Measurements from ENCODE around the gene TAF4.

TAF4 gene

DNA sequence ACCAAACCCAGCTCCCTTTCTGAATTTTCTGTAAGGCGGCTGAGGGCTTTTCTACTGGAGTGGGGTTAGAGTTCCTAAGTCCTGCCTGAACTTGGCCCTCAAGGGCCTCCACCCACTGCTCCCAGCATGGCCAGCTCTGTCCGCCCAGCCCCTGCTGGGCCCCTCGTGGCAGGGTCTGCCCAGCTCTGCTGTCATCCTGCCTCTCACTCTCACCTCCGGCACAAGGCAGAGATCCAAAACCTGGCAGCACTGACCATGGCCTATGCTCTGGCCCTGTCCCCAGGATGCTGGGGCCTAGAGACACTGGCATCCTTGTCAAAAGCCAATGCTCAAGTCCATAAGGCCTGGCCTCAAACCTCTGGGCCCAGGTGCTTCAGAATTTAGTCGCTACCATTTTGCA lies 61.1 kb downstream of the TAF4 start:
- no peaks in the 10 kb centered on the region for H3K9me3 ChIP-seq (replicated peaks; ENCODE audit: insufficient read depth, low read length)
- H3K4me3 ChIP-seq (ENCODE audit: low read length), result no peak overlapping the region
- no peak for TF ChIP-seq EZH2phosphoT487 (IDR thresholded peaks at IDR 0.05; ENCODE audit: low read length)
- TF ChIP-seq, protein P1, sequence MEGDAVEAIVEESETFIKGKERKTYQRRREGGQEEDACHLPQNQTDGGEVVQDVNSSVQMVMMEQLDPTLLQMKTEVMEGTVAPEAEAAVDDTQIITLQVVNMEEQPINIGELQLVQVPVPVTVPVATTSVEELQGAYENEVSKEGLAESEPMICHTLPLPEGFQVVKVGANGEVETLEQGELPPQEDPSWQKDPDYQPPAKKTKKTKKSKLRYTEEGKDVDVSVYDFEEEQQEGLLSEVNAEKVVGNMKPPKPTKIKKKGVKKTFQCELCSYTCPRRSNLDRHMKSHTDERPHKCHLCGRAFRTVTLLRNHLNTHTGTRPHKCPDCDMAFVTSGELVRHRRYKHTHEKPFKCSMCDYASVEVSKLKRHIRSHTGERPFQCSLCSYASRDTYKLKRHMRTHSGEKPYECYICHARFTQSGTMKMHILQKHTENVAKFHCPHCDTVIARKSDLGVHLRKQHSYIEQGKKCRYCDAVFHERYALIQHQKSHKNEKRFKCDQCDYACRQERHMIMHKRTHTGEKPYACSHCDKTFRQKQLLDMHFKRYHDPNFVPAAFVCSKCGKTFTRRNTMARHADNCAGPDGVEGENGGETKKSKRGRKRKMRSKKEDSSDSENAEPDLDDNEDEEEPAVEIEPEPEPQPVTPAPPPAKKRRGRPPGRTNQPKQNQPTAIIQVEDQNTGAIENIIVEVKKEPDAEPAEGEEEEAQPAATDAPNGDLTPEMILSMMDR (IDR thresholded peaks at IDR 0.05; ENCODE audit: low read length), result no peak
- no peak for TF ChIP-seq EZH2 (optimal IDR thresholded peaks at IDR 0.05; ENCODE audit: low read depth, low read length)
- H3K9ac ChIP-seq (ENCODE audit: low read length), result no peak overlapping the region
- H3K36me3 ChIP-seq (replicated peaks; ENCODE audit: insufficient read depth, low read length), result peaks cover 3% of the 10 kb centered on the region; the same call in 1 of the 2 replicates
- H3F3A ChIP-seq (ENCODE audit: insufficient read depth, low read length), result no peaks in the 10 kb centered on the region
- no peaks in the 10 kb centered on the region for H3K4me1 ChIP-seq (ENCODE audit: low read length)
- no peaks in the 10 kb centered on the region for H3K79me2 ChIP-seq (ENCODE audit: low read length)
- H2AFZ ChIP-seq (ENCODE audit: low read length), result no peak overlapping the region
- no peak overlapping the region for H3K4me2 ChIP-seq (ENCODE audit: low read depth, low read length)
- DNase-seq, result no peak
- H3K27me3 ChIP-seq (replicated peaks; ENCODE audit: insufficient read depth, low read length), result no peaks in the 10 kb centered on the region
- no peak overlapping the region for H3K27ac ChIP-seq (ENCODE audit: low read length)
- no peaks in the 10 kb centered on the region for H4K20me1 ChIP-seq (ENCODE audit: insufficient read depth, low read length)
- H3K9me2 ChIP-seq (replicated peaks; ENCODE audit: insufficient read depth, low read length), result no peaks in the 10 kb centered on the region

DNA sequence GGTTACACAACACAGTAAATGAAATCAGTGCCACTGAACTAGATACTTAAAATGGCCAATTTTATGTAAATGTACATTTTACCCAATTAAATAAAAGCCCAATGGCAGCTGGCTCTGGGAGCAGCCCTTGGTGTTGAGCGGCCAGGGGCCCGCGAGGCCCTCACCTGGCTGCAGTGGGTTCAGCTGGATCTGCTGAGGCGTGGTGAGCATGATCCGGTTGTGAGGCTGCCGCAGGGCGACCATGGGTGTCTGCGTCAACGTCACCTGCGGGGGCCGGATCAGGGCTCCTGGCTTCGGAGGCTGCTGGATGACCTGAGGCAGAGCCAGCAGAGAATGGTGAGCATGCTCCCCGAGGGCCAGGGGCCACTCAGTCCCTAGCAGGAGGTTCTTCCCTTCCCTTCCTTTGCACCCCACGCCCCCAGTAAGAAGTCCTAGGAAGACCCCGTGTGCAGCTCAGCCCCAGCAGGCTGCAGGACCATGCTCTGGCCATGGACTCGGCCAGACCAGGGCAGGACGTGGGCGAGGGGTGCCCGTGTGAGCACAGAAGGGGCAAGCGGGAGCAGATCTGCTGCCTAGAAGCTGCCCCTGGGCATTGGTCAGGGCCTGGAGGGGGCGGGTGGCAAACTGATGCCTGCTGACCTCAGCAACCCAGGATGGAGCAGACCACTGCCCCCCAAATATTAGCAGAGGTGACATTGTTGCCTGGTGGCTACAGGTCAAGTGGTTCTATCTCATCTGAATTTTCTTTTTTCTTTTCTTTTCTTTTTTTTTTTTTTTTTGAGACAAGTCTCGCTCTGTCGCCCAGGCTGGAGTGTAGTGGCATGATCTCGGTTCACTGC lies 61.9 kb downstream of the TAF4 start:
- Histone ChIP-seq H3K4me1 (ENCODE audit: low read length) (no peaks in the 10 kb centered on the region), H3F3A (ENCODE audit: insufficient read depth, low read length) (no peaks in the 10 kb centered on the region), H3K9ac (ENCODE audit: low read length) (no peak overlapping the region), H3K36me3 (replicated peaks; ENCODE audit: insufficient read depth, low read length) (peaks cover 3% of the 10 kb centered on the region; the same call in 1 of the 2 replicates), H3K4me3 (ENCODE audit: low read length) (no peak overlapping the region), H3K27me3 (replicated peaks; ENCODE audit: insufficient read depth, low read length) (no peaks in the 10 kb centered on the region), H3K9me3 (replicated peaks; ENCODE audit: insufficient read depth, low read length) (no peaks in the 10 kb centered on the region), H3K9me2 (replicated peaks; ENCODE audit: insufficient read depth, low read length) (no peaks in the 10 kb centered on the region), H3K4me2 (ENCODE audit: low read depth, low read length) (no peak overlapping the region), H2AFZ (ENCODE audit: low read length) (no peak overlapping the region), H3K27ac (ENCODE audit: low read length) (no peak overlapping the region), H3K79me2 (ENCODE audit: low read length) (no peaks in the 10 kb centered on the region), H4K20me1 (ENCODE audit: insufficient read depth, low read length) (no peaks in the 10 kb centered on the region)
- DNase-seq, result no peak
- TF ChIP-seq, protein P1 (IDR thresholded peaks at IDR 0.05; ENCODE audit: low read length), result no peak
- TF ChIP-seq EZH2phosphoT487 (IDR thresholded peaks at IDR 0.05; ENCODE audit: low read length), result no peak
- no peak for TF ChIP-seq EZH2 (optimal IDR thresholded peaks at IDR 0.05; ENCODE audit: low read depth, low read length)

GRCh38 chr20:62002882-62003480 lies 62.7 kb downstream of the TAF4 start:
- Histone ChIP-seq H3K79me2 (ENCODE audit: low read length) (no peaks in the 10 kb centered on the region), H3K9me2 (replicated peaks; ENCODE audit: insufficient read depth, low read length) (no peaks in the 10 kb centered on the region), H2AFZ (ENCODE audit: low read length) (no peak overlapping the region), H3K27me3 (replicated peaks; ENCODE audit: insufficient read depth, low read length) (no peaks in the 10 kb centered on the region), H3K4me3 (ENCODE audit: low read length) (no peak overlapping the region), H3F3A (ENCODE audit: insufficient read depth, low read length) (no peaks in the 10 kb centered on the region), H3K4me1 (ENCODE audit: low read length) (no peaks in the 10 kb centered on the region), H3K9ac (ENCODE audit: low read length) (no peak overlapping the region), H3K36me3 (replicated peaks; ENCODE audit: insufficient read depth, low read length) (peaks cover 2% of the 10 kb centered on the region; the same call in 1 of the 2 replicates), H3K4me2 (ENCODE audit: low read depth, low read length) (no peak overlapping the region), H3K9me3 (replicated peaks; ENCODE audit: insufficient read depth, low read length) (no peaks in the 10 kb centered on the region), H4K20me1 (ENCODE audit: insufficient read depth, low read length) (no peaks in the 10 kb centered on the region), H3K27ac (ENCODE audit: low read length) (no peak overlapping the region)
- TF ChIP-seq EZH2phosphoT487 (IDR thresholded peaks at IDR 0.05; ENCODE audit: low read length), result no peak
- no peak for DNase-seq
